Panc1 (cell line): ENCODE results near the gene TSHZ1.

Source experiments
- CTCF ChIP-seq: fragments of 450-650 bp; IDR thresholded peaks from 2 replicates; pipeline ENCODE4 v1.5.1; 2017; ENCODE audit warnings: mild to moderate bottlenecking
- POLR2AphosphoS5 ChIP-seq: IDR thresholded peaks from 2 replicates; pipeline ENCODE4 v1.6.1; 2012; ENCODE audit warnings: mild to moderate bottlenecking, low read depth, low read length, moderate library complexity
- REST ChIP-seq, 2 experiments: IDR thresholded peaks; 2 replicates each; pipeline ENCODE4 v1.6.1; 2011 to 2012; ENCODE audit warnings: low read depth in 2 of 2, control low read depth in 1 of 2, low read length in 1 of 2, mild to moderate bottlenecking in 1 of 2, moderate library complexity in 1 of 2; ENCODE audit not compliant: insufficient read depth in 1 of 2
- SIN3A ChIP-seq: IDR thresholded peaks from 2 replicates; pipeline ENCODE4 v1.6.1; 2012; ENCODE audit warnings: low read depth, mild to moderate bottlenecking, low read length, moderate library complexity, borderline replicate concordance; ENCODE audit not compliant: insufficient read depth
- TCF7L2 ChIP-seq: IDR thresholded peaks from 2 replicates; pipeline ENCODE4 v1.6.1; 2011; ENCODE audit warnings: mild to moderate bottlenecking, low read depth, low read length, inconsistent platforms

GRCh38 chr18:75218065-75218923 is 7.7 kb downstream of the TSHZ1 start:
- TF ChIP-seq POLR2AphosphoS5 (no peak), CTCF (no peak), TCF7L2 (no peak), REST (IDR thresholded peaks at IDR 0.05; ENCODE audit: insufficient read depth in 1 of 2, low read depth in 2 of 2, low read length in 1 of 2) (no peak), SIN3A (no peak)
